HK-2 (cell line): ENCODE data around the gene SHC2.

Experiments
- DNase-seq: peaks from one replicate; pipeline ENCODE4 v3.0.0-alpha.2; 2018; ENCODE audit not compliant: unreplicated experiment

Gene SHC2

GRCh38 chr19:372306-372890, 88.4 kb downstream of the SHC2 start:
- no peak for DNase-seq

- no peak for DNase-seq
Observed at GRCh38 chr19:371501-372168, 89.2 kb downstream of the SHC2 start.

GRCh38 chr19:370641-371330, 90.0 kb downstream of the SHC2 start:
- no peak for DNase-seq

- DNase-seq, result no peak
Observed at GRCh38 chr19:369876-370275, 91.0 kb downstream of the SHC2 start.

- no peak for DNase-seq
Observed at GRCh38 chr19:369256-369655, 91.6 kb downstream of the SHC2 start.

GRCh38 chr19:368630-369024, 92.2 kb downstream of the SHC2 start:
- no peak for DNase-seq

- no peak for DNase-seq
Observed at GRCh38 chr19:367963-368629, 92.7 kb downstream of the SHC2 start.

GRCh38 chr19:367561-367960, 93.3 kb downstream of the SHC2 start:
- no peak for DNase-seq

GRCh38 chr19:366951-367350, 93.9 kb downstream of the SHC2 start:
- no peak for DNase-seq
